ENCODE results near the gene SMC5.
"Not testable (repeated sequence)": the region's sequence is repeated elsewhere in the genome, so short reads cannot be mapped to it uniquely, and the experiment has no call there.

The SMC5 gene

DNA sequence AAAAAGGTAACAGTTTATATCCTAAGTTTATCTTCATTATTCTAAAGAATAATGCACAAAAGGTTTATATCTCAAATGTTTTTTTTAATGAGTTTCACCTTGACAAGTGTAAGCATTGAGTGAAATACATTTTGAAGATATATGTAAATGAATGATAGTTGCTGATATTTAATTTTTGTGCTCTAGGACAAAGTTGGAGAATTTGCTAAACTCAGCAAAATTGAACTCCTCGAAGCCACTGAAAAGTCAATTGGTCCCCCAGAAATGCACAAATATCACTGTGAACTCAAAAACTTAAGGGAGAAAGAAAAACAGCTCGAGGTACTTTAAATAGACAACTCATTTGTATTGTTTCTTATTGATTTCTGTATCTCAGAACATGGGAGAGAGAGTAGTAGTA is 19.5 kb downstream of the SMC5 start:
- DNase-seq: no peak

DNA sequence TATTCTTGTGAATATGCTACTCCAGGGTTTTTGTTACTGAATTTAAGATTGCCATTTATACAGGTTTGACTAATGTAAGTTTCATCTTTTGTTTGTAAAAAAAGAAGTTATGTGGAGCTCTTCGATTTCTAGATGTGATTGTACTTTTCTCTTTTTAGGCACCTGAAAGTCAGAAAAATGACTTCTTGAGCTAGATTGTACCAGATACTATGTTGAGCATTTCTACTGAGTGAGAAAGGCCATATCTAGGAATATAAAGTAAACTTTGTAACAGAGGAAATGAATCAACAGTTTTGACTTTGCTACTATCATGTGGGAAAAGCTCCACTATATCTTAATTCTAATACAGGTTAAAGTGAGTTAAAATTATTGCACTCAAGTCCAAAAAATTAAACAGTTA is 25.1 kb downstream of the SMC5 start:
- DNase-seq: no peak

DNA sequence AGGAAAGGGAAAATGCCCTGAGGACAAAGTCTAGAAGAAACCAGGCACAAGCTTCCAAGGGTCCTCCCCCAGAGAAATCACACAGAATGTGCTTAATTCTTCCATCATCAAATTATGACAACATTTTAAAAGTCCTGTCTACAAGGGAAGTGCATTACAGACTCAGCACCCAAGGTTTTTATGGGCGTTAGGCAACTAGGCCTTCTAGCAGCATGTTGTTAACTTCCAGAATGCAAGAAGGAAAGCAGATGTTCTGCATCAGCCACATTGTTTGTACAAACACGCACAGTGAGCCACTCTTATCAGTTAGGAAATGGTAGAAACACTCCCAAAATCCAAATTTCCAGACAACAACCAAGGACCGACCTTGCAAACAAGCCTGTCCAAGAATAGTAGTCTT is 26.5 kb downstream of the SMC5 start:
- no peak for DNase-seq

DNA sequence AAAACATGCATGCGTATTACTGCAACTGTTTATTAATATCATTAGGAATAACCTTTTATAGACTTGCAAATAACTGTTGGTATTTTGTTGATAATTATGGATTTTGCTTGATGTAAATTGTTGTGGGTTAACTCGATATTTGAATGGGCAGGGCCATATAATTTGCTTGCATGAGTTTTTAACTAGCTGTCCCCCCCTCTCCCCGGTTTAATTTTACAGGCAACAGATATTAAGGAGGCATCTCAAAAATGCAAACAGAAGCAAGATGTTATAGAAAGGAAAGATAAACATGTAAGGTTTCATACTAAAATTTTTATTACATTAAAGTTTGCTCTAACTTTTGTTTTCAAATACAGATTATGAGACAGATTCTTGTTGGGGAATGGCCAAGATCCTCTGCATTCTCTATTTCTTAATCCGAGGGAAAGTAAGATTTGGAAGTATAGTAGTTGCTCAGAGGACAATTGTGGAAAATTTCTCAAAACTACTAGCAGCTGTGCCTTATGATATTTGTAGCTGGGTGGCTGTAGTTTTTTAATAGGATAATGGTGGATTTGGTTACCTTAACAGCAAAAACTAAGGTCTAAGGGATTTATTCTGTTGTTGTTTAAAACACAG is 27.3 kb downstream of the SMC5 start:
- DNase-seq: no peak

DNA sequence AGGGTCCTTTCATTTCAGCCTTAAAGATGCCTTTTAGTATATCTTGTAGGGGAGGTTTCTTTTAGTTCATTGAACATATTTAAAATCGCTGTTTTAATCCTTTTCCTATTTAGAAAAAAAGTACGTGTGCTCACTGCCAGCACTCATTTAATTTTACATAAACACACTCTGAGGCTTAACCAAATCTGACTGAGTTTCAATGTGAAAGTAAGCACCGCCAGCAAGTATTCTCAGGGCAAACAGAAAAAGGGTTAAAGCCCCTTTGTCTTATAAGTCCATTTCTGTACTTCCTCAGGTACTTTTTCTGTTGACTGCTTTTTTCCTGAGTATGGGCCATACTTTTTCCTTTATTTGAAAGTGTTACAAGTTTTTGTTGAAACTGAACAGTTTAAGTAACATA is 31.8 kb downstream of the SMC5 start:
- no peak for DNase-seq

DNA sequence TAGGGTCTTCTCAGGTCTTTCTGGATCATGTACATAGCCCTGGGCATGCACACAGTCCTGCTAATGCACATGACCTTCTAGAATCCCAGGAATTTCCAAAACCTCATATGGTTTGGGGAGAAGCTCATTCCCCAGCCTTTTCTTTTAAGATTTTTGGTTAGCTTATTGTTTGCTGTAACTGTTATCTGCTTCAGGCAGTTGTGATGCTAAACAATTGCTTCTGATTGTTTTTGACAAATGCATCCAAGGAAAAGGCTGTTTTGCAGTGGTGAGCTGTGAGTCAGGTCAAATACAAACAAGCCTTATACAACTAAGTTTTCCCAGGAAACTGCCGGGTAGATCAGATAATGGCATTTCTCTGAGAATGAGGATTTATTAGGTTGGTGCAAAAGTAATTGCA is 32.7 kb downstream of the SMC5 start:
- no peak for DNase-seq

DNA sequence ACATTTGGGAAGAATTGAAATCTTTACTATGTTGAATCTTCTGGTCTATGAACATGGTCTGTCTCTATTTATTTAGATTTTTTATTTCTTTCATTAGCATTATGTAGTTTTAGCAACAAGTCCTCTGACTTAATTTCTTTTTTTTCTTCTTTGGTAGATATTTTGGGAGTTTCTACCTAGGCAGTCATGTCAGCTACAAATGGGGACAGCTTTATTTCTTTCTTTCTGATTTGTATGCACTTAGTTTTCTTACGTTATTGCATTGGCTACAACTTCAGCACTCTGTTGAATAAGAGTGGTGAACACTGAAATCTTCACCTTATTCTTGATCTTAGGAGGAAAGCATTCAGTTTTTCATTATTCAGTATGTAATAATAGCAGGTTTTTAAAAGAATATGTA is 33.5 kb downstream of the SMC5 start:
- DNase-seq: no peak

DNA sequence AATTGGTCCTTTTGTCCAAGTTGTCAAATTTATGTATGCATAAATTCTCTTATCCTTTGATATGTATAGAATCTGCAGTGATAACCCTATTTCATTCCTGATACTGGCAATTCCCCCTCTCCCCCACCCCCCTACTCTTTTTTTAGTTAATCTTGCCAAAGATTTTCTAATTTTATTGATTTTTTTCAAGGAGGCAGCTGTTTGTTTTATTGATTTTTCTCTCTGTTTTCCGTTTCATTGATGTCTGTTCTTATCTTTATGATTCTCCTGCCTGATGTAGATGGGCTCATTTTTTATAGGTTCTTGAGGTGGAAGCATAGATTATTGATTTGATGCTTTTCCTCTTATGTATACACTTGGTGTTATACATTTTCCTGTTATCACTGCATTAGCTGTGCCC is 34.4 kb downstream of the SMC5 start:
- DNase-seq: no peak

DNA sequence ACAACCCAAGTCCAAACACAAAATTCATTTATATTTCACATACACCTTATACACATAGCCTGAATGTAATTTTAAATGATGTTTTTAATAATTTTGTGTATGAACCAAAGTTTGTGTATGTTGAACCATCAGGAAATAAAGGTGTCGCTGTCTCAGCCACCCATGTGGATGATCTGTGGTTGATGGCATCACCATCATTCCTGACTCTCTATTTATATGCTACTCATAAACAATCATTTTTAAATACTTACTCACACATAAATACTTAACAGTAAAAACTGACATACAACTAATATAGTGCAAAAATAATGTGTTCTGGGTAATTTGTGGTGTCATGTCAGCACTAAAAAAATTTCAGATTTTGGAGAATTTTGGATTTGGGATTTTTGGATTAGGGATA is 38.4 kb downstream of the SMC5 start:
- DNase-seq: no peak

DNA sequence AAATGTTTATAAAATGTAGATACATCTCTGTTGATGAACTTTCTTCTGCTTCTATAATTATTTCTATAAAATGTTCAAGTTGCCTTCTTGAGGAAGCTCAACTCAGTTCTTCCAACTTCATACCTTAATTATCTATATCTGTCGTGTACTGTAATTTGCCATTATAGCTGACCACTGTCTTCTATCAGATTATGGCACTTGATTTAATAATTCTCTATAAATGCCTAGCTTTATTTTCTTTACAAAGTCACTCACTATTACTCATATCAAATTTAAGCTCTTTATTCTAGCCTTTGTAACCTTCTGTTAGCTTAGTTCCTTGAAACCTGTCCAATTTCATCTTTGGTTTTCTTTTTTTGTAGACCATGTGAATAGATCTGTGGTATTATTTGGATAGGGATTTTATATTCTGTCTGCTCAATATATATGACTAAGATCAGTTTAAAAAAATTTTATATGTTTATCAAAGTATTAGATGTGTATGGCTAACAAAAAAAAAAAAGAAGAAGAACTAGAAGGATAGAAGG is 39.5 kb downstream of the SMC5 start:
- DNase-seq: no peak

DNA sequence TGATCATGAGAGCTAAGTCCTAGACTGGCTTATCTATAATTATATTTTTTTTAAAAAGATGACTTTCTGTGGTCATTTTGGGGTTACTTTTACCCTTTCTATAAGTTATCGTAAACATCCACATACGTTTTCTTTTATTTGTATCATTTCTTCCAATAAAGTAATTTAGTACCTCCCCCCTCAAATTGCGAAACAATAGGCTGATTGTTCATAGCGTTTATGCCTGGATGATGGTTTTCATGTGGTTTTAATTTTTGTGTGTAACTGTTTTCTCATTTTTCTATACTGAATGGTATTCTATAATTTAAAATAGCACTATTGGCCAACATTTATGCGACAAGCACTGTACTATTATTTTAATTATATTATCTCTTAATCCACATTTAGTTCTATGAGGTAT is 44.5 kb downstream of the SMC5 start:
- DNase-seq: peak; percentile 53

DNA sequence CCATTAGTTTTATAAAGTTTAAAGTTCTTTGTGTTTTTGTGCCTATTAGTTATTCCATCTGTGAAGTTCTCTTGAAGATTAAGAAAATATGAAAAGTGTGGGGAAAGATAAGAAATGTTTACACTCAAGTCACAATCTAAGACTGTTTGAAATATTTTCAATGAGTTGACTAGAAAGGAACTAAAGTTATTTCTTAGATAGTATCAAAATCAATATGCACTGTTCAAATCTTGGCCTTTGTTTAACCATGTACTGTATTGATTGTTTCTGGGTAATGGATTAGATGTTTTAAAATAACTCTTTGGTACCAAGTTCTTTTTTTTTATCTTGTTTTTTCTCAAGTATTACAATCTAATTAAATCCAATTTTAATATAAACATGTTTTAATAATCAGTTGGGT is 46.0 kb downstream of the SMC5 start:
- DNase-seq: no peak

DNA sequence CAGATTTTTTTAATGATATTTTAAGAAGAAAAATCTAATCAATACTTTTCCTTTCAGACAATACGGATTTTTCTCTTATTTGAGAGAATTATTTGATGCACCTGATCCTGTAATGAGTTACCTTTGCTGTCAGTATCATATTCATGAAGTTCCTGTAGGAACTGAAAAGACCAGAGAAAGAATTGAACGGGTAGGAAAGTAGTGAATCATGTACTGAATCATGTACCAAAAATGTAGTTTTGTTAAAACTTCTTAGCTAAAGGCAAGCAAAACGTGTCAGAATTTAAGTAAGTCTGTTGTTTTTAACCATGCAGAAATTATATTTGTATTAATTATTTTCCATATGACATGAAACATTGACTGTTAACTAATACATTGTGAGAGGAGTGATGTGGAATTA is 56.6 kb downstream of the SMC5 start:
- DNase-seq: peak; percentile 8

DNA sequence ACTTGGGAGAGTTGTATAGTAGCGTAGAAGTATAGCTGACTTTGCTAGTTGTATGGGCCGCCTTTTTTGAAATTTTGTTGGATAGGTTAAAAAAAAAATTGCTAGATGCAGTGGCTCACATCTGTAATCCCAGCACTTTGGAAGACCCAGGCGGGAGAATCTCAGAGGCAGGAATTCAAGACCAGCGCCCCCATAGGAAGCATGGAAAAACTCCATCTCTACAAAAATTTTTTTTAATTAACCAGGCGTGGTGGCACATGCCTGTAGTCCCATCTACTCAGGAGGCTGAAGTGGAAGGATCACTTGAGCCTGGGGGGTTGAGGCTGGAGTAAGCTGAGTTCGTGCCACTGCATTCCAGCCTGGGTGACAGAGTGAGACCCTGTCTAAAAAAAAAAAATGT is 59.2 kb downstream of the SMC5 start:
- no peak for DNase-seq

DNA sequence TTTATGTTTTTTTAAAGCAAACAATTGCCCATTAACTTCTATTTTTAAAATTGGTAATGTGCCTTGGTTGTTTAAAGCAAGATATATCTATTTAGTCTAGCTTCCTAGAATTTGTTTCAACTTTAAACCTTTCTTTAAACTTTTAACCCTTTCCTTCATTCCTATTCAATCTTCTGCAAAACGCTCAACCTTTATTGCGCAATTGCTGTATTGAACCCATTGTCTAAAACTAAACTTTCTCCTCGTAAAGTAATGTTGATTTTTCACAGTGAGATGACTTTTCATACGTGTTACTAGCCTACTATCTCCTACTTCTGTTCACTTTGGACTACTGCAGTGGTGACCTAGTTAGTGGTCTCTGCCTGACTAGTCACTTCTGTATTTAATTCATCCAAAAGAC is 63.3 kb downstream of the SMC5 start:
- no peak for DNase-seq

DNA sequence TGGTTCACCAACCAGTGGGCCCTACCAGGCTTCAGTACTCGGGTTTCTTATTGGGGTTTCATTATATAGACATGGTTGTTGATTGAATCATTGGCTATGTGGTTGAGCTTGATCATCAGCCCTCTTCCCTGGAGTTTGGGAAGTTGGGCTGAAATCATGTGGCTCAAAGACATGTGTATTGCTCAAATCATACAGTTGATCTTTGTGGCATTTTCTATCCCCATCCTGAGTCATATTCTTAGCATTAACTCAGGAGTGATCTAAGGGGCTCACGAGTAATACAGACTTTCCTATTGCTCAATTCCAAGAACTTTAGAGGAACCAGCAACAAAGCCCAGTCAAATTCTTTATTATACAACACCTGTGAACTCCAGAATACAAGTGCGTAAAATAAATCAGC is 66.2 kb downstream of the SMC5 start:
- DNase-seq: peak; percentile 71

DNA sequence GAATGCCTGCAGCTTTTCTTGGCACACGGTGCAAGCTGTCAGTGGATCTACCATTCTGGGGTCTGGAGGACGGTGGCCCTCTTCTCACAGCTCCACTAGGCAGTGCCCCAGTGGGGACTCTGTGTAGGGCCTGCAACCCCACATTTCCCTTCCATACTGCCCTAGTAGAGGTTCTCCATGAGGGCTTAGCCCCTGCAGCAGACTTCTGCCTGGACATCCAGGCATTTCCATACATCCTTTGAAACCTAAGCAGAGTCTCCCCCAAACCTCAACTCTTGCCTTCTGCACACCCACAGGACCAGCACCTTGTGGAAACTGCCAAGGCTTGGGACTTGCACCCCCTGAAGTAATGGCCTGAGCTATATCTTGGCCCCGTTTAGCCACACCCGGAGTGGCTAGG is 69.8 kb downstream of the SMC5 start:
- not testable (repeated sequence) for DNase-seq

DNA sequence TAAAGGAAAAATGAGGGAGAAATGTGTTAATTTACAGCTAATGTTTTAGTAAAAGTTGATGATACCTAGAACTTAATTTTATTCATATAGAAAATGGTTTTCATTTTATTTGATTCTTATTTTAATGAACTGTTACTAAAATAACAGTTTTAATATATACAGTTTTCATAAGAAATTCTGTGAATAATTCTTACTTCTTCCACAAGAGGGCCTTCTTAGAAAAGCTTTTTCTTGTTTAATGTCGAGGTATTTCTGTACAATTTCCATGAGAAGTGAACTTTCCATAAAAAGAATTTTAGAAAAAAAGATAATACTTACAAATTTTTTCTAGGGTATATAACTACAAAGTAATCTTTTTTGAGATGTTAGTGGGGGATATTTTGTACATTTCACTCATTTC is 81.8 kb downstream of the SMC5 start:
- DNase-seq: peak; percentile 33

DNA sequence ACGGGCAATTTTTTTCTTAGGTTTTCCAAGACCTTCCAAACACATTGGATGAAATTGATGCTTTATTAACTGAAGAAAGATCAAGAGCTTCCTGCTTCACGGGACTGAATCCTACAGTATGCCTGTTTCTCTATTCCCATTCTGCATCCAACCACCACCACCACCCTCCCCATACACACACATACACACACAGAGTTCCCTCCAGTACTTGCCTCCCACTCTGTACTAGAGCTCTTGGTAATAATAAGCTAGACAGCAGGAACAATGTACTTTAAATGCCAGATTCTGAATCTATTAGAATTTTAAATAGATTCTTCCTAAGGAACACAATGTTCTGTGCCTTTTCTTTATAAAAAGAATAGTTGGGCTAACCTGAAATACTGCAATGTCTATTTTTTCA is 88.3 kb downstream of the SMC5 start:
- DNase-seq: no peak

DNA sequence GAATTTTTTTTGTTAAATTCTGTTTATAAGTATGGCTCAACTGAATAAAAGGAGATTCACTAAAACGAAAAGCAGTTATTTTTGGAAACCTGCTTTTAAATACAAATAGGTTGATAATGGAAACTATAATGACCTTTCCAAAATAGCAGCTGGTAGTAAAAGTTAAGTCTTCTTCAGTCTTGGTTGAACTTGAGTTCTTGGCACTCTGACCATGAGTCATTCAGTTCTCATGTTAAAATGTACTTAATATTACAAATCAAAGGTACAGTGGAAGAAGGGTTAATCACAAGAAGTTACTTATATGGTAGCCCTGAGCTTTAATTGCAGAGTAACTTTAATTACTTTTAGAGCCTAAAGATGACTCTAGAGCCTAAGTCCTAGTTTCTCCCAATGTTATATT is 93.6 kb downstream of the SMC5 start:
- DNase-seq: peak; percentile 43

DNA sequence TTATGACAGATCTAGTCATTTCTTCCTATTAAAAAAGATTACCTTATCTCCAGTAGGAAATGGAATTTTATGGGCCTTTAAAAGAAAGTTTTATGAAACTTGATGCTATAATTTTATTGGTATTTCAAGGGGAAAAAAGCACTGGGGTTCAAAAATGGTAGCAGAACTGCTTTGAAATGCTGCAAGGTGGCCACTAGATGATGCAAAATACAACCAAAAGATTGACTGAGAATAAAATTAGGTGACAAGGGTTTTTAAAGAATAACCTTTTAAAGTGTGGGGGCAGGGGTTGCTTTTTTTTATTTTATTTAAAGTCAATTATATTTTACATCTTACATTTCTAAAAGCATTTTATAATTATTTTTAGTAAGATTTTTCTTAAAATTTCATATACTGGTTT is 94.0 kb downstream of the SMC5 start:
- no peak for DNase-seq

DNA sequence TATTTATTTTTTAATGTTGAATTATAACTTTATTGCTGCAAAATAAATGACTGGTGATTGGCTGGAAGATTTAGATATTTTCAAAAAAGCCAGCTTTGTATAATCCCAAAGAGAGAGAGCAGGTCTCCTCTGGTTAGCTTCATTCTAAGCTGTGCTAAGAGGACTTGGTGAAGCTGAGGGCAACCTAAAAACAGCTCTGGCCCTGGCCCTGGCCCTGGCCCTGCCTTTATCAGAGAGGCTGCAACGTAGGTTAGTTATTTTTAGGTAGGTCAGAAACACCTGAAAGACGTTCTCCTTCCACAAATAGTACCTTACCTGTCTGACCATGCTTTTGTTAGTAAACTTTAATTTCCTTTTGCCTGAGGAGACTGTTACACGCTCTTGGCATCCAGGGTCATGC is 97.0 kb downstream of the SMC5 start:
- no peak for DNase-seq

DNA sequence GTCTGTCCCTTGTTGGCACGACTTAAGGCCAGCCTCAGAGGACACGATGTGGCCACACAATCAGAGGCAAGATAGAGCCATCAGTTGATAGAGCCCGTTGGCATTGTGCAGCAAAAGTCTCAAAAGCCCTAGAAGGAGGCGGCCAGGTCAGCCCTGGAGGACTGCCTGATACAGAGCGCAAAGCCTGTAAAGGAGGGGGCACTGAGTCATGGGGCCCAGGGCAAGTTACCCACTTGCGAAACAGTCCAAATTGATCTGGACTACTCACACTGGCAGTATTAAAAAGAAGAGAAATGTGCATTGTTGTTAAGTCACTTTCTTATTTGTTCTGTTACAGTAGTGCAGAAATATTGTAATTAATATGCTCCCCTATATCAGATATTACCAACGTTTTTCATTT is 104.2 kb downstream of the SMC5 start:
- DNase-seq: no peak

DNA sequence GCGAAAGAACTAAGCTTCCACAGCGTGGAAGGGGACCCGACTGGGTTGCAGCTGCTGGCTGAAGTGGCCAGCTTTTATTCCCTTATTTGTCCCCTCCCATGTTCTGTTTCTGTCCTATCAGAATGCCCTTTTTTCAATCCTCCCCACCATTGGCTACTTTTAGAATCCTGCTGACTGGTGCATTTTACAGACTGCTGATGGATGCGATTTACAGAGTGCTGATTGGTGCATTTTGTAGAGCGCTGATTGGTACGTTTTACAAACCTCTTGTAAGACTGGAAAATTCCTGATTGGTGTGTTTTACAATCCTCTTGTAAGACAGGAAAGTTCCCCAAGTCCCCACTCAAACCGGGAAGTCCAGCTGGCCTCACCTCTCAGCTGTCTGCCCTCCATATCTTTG is 105.0 kb downstream of the SMC5 start:
- no peak for DNase-seq

DNA sequence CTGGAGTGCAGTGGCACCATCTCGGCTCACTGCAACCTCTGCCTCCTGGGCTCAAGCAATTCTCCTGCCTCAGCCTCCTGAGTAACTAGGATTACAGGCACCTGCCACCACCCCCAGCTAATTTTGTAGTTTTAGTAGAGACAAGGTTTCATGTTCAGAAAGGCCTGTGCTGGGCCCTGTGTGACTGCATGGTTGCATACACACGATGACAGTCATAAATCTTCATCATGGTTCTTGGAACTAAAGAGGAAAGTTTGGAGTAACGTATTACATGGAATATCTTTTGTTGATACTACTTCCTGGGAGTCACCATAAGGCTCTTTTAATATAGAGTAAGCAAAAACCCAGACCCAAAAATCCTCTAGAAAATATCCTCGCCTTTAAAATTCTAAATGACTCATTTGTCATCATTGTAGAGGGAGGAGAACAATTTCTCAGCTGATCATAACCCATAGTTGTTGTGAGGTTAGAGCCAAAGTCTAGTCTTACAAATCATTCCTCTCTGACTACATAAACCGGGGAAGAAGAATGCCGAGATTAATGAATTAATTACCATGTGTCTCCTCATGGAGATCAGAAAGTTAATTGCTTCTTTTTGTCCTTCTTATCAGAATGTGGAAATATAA is 108.6 kb downstream of the SMC5 start:
- peak; percentile 10 for DNase-seq

All from fibroblast of upper back skin (primary cell).